ENCODE measurements around the gene CRNN. TPM values are rescaled to one million over a fixed set of nuclear protein-coding genes. Genes with fewer than 3 reads are reported as not detected.

Gene CRNN
- total and polyA plus RNA-seq, 10 of the 15 experiments (the other 5 are each of a cell fraction or from before 2014, with no cell fraction given), result not detected

DNA sequence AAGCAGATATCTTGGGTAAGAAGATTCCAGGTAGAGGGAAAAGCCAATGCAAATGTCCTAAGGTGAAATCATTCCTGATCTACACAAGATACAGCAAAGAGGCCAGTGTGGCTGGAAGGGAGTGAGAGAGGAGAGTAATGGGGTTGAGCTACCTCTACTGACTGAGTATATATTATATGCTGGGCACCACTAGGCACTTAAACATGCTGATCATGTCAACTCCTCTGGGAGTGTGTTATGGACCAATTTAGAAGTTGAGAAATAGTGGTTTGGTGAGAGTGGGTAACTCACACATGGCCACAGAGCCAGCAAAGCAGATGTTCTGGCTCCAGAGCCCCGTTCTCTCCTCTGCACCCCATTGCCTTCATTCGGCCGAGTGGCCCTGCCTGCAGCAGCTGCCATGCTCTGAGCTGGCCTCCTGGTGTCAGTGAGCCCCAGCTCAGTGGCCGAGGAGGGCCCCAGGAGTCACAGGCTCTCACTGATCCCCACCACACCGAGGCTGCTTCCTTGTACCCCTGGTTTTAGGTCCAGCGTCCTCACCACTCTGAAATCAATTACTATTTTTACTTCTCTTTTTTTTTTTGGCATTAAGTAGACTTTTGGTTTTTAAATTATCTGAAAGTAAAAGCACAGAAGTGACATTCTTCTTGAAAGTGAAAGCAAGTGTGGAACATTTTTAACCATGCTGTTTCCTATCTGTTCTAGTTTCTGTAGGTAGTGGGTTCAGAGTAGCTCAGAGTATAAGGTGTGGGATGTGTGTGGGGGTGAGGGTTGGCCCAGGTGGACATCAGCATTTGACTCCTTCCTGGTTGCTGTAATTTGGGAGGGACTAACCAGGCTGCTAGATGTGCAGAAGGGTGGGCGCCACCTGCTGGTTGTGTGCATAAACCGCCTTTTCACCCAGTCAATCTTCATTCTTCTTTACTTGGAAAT is 45.8 kb upstream of the CRNN start (continued):
- TF ChIP-seq SKIL (IDR thresholded peaks at IDR 0.05; ENCODE audit: low read depth, poor library complexity, severe bottlenecking) (peak; percentile 15), E4F1 (IDR thresholded peaks at IDR 0.05; ENCODE audit: borderline replicate concordance, partially characterized antibody) (no peak), NFXL1 (IDR thresholded peaks at IDR 0.05; ENCODE audit: borderline replicate concordance) (no peak), NKRF (conservative IDR thresholded peaks at IDR 0.05) (no peak), PBX3 (IDR thresholded peaks at IDR 0.05; ENCODE audit: insufficient replicate concordance, low read depth, low read length) (no peak), MTA3 (IDR thresholded peaks at IDR 0.05; ENCODE audit: borderline replicate concordance, low read length) (no peak), BHLHE40 (IDR thresholded peaks at IDR 0.05; ENCODE audit: borderline replicate concordance in 1 of 2, low read depth in 2 of 2, low read length in 1 of 2) (no peak; a peak in 1 of 4 replicates), MTA2 (IDR thresholded peaks at IDR 0.05; ENCODE audit: low read depth) (no peak; the same call in 1 of the 2 replicates), SPI1 (IDR thresholded peaks at IDR 0.05; ENCODE audit: borderline replicate concordance, insufficient read depth, low read depth, low read length) (no peak), EZH2 (IDR thresholded peaks at IDR 0.05; ENCODE audit: borderline replicate concordance, control insufficient read depth, low read depth, low read length) (no peak), CTCF (IDR thresholded peaks at IDR 0.05 in 2 of 3, conservative IDR thresholded peaks at IDR 0.05 in 1 of 3; ENCODE audit: control insufficient read depth in 2 of 3, extremely low read depth in 1 of 3, insufficient read depth in 1 of 3, low read depth in 3 of 3, low read length in 3 of 3) (peak; percentile 64 to 88 (median 83))
- TF ChIP-seq, protein P1, sequence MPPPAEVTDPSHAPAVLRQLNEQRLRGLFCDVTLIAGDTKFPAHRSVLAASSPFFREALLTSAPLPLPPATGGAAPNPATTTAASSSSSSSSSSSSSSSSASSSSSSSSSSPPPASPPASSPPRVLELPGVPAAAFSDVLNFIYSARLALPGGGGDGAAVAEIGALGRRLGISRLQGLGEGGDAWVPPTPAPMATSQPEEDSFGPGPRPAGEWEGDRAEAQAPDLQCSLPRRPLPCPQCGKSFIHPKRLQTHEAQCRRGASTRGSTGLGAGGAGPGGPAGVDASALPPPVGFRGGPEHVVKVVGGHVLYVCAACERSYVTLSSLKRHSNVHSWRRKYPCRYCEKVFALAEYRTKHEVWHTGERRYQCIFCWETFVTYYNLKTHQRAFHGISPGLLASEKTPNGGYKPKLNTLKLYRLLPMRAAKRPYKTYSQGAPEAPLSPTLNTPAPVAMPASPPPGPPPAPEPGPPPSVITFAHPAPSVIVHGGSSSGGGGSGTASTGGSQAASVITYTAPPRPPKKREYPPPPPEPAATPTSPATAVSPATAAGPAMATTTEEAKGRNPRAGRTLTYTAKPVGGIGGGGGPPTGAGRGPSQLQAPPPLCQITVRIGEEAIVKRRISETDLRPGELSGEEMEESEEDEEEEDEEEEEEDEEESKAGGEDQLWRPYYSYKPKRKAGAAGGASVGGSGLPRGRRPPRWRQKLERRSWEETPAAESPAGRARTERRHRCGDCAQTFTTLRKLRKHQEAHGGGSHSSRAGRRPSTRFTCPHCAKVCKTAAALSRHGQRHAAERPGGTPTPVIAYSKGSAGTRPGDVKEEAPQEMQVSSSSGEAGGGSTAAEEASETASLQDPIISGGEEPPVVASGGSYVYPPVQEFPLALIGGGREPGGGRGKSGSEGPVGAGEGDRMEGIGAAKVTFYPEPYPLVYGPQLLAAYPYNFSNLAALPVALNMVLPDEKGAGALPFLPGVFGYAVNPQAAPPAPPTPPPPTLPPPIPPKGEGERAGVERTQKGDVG (CRISPR knock-in tag; IDR thresholded peaks at IDR 0.05), result no peak

Measured in GM12878 (cell line).